HT-29 (cell line): ENCODE data around the gene PPL. TPM values are rescaled to one million over a fixed set of nuclear protein-coding genes. Genes with fewer than 3 reads are reported as not detected.
"Not testable (repeated sequence)": the region's sequence is repeated elsewhere in the genome, so short reads cannot be mapped to it uniquely, and the experiment has no call there.

Experiments
- DNase-seq: peaks from one replicate; pipeline ENCODE4 v3.0.0-alpha.2; 2015; ENCODE audit warnings: low spot score
- total RNA-seq: library from RNA; depleted of rRNA; stranded (reverse); fragments of >200 nt; shearing (Covaris generic); gene quantifications from 2 replicates; pipeline ENCODE4 v1.2.3, GENCODE V29; 2014

PPL gene
- total RNA-seq, 1 experiment from 2014 or later: 58.1 TPM

- no peak for DNase-seq
Measured at GRCh38 chr16:4911970-4912386, 25.0 kb downstream of the PPL start.

DNA sequence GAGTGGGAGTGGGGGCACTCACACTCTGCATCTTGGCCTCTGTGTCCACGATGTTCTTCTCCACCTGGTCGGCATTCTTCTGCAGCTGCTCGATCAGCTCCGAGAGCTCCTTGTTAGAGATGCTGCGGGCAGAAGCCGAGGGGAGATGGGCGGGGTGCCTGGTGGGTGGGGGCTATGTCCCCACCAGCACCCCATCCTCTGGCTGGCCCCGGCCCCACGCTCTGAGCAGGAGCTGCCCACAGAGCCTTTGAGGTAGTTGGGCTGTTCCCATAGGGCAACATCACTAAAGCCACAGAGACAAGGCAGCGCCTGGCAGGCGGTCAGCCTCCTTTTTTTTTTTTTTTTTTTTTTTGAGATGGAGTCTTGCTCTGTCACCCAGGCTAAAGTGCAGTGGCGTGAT is 26.1 kb downstream of the PPL start:
- DNase-seq: no peak

DNA sequence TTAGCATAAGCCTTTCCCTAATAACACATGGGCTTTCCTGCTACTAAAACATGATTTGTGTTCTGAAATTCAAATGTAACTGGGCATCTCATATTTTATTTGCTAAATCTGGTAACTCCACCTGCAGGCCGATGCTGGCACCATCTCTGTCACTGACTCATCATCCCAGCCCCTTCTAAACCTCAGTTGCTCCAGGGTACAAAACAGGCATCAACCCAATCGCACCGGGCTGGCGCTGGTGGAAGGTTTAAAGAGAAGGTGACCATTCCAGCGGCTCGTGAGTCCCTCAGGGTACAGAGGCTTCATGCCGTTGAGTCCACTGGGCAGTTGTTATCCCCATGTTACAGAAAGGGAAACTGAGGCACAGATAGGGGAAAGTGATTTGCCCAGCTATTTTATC is 27.1 kb downstream of the PPL start:
- no peak for DNase-seq

- no peak for DNase-seq
Measured at GRCh38 chr16:4908854-4909401, 28.0 kb downstream of the PPL start.

DNA sequence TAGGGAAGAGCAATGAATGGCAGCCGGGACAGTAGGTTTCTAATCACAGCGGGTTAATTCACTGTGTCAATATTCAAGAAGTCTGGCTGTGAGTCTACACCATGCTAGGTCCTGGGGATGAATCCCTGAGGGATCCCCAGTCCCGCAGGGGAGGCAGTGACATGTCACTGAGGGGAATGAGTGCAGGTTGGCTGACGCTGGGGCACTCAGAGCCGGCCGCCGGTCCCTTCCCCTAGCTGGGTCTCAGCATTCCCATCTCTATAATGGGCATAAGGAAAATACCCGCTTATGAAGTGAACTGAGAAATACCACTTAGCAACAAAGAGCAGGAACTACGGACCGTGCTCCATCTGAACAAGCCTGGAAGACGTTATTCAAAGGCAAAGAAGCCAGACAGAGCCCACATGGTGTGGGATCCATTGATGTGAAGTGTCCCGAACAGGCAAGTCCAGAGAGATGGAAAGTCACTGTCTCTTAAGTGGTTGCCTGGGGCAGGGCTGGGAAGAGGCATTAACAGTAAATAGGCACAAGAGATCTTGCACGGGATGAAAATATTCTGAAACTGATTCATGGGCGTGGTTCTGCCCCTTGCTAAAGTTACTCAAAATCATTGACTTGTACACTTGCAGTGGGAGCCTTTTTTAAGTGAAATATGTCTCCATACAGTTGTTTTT is 31.9 kb downstream of the PPL start:
- DNase-seq: no peak

GRCh38 chr16:4904108-4904941 is 32.6 kb downstream of the PPL start:
- DNase-seq: no peak

DNA sequence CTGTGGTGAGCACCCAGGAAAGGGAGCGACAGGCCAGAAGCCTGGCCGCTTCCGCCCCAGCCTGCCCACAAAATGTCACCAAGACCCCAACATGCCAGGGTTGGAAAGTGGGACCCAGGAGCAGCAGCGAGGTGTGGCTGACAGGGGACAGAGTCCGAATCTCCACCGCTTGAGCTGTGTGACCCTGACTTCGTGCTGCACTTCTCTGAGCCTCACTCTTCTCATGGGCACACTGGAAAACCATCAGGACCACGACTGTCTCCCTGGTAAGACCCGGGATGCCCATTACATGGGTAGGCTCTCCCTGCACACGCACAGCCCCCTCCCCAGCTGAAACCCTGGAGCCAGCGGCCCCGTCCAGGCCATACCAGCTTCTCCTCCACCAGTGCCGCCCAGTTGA is 34.9 kb downstream of the PPL start:
- no peak for DNase-seq

DNA sequence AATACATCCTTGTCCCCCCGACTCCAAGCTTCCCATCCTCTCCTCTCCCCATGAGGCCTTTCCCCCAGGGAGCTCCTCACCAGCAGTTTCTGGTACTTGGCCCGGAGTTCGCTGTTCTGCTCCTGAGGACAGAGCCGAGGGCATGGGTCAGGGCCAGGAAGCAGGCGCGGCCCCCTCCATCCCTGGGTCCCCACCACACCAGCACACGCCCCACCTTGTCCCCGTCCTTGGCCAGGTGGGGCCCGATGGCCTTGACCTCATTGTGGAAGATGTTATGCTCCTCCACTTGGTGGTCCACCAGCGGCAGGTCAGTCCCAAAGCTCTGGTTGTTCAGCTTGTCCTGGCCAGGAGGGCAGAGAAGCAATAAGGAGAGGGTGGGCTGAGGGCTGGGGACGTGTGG is 36.2 kb downstream of the PPL start:
- DNase-seq: no peak

- DNase-seq: no peak
Measured at GRCh38 chr16:4900036-4900435, 36.9 kb downstream of the PPL start.

GRCh38 chr16:4899474-4899846 is 37.5 kb downstream of the PPL start:
- no peak for DNase-seq

- DNase-seq: no peak
Measured at GRCh38 chr16:4898811-4899473, 38.0 kb downstream of the PPL start.

DNA sequence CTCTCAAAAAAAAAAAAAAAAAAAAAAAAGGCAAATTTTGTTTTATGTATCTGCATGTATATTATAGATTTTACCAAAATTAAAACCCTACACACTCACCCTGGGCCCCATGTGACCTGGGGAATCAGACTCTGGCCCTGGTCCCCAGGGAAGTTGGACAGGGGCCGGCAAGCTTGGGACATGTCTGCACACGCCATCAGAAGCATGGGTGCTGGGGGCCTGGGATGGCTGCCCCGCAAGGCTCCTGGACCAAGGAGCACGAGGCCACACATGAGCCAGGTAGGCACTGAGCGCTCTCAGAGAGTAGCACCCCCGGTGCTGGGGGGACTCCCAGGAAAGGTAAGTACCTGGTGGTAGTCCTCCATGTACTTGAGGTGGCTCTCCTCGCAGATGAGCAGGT is 39.6 kb downstream of the PPL start:
- DNase-seq: no peak

DNA sequence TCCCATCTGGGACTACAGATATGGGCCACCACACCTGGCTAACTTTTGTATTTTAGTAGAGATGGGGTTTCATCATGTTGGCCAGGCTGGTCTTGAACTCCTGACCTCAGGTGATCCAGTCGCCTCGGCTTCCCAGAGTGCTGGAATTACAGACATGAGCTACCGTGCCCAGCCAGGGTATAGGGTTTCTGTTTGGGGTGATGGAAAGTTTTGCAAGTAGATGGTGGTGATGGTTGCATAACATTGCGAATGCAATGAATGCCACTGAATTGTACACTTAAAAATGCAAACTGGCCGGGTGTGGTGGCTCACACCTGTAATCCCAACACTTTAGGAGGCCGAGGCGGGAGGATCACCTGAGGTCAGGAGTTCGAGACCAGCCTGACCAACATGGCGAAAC is 40.2 kb downstream of the PPL start:
- DNase-seq: not testable (repeated sequence)

DNA sequence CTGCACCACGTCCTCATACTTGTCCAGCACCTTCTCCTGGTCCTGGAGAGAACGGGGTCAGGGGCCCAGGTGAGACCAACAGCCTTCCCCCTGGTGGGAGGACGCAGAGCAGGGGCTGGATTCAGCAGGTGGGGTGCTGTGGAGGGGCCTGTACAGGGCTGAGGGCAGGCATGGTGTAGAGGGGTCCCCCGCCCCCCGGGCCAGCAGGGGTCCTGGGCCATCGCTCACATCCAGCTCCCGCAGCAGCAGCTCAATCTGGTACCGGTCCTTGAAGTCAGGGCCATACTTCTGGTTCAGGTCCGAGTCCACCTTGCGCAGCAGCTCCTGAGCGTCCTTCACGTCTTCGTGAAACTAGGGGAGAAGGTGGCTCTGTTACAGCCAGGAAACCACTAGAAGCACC is 41.6 kb downstream of the PPL start:
- no peak for DNase-seq

- no peak for DNase-seq
Measured at GRCh38 chr16:4894276-4895150, 42.4 kb downstream of the PPL start.

- DNase-seq: no peak
Measured at GRCh38 chr16:4893103-4893862, 43.7 kb downstream of the PPL start.

GRCh38 chr16:4892361-4893102 is 44.4 kb downstream of the PPL start:
- no peak for DNase-seq

- DNase-seq: no peak
Measured at GRCh38 chr16:4891886-4892216, 45.1 kb downstream of the PPL start.

GRCh38 chr16:4891097-4891885 is 45.7 kb downstream of the PPL start:
- DNase-seq: no peak
